DND-41 (cell line): ENCODE measurements around the gene ARL6IP4.

Experiments used
- EZH2 ChIP-seq: IDR thresholded peaks from 3 replicates; pipeline ENCODE4 v1.6.1; 2012; ENCODE audit warnings: borderline replicate concordance, low read depth, mild to moderate bottlenecking, moderate library complexity, low read length, inconsistent platforms; ENCODE audit not compliant: severe bottlenecking
- TF ChIP-seq, protein P1 (sequence below): IDR thresholded peaks from 2 replicates; pipeline ENCODE4 v1.5.1; 2012; ENCODE audit warnings: borderline replicate concordance, low read length, moderate library complexity, mild to moderate bottlenecking; ENCODE audit not compliant: poor library complexity, severe bottlenecking; ENCODE audit errors: extremely low read depth

DNA sequence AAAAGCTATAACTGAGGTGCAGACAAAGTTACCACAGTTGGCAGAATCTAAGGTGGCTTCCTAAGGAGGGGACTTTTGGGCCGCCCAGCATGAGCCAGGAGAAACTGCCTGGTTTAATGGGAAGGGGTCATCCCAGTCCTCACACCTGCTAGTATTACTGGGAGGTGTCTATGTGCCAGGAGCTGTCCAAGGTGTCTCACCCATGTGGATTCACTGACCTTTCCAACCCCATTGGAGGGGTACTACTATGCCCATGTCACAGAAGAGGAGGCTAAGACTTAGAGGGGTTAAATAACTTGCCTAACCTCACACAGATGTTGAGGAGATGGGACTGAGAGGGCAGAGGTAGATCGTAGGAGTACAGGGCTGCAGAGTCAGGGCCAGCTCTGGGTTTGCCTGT, 24.4 kb upstream of the ARL6IP4 start:
- no peak for TF ChIP-seq EZH2
- TF ChIP-seq, protein P1, sequence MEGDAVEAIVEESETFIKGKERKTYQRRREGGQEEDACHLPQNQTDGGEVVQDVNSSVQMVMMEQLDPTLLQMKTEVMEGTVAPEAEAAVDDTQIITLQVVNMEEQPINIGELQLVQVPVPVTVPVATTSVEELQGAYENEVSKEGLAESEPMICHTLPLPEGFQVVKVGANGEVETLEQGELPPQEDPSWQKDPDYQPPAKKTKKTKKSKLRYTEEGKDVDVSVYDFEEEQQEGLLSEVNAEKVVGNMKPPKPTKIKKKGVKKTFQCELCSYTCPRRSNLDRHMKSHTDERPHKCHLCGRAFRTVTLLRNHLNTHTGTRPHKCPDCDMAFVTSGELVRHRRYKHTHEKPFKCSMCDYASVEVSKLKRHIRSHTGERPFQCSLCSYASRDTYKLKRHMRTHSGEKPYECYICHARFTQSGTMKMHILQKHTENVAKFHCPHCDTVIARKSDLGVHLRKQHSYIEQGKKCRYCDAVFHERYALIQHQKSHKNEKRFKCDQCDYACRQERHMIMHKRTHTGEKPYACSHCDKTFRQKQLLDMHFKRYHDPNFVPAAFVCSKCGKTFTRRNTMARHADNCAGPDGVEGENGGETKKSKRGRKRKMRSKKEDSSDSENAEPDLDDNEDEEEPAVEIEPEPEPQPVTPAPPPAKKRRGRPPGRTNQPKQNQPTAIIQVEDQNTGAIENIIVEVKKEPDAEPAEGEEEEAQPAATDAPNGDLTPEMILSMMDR, result no peak
